Activated CD8-positive, alpha-beta T cell treated with anti-CD3 and anti-CD28 coated beads, Interleukin-2, amount 10 ng/mL, durations not matched to agents 7 days and 5 days (primary cell): ENCODE results near the gene LBP. TPM values are rescaled to one million over a fixed set of nuclear protein-coding genes. Genes with fewer than 3 reads are reported as not detected.
"Not testable (repeated sequence)": the region's sequence is repeated elsewhere in the genome, so short reads cannot be mapped to it uniquely, and the experiment has no call there.

Experiments
- ATAC-seq: fragments of 150-1000 bp; cut with Tn5 transposase; one replicate; pipeline ENCODE4 v1.10.0; 2021; ENCODE audit warnings: moderate library complexity
- CTCF ChIA-PET: fragments of 350-600 bp; sonication (Branson Sonifier 250); formaldehyde crosslinking; loops from one replicate; lab custom pipeline; 2021; ENCODE audit warnings: antibody characterized with exemption; lab: Charles Lee
- POLR2A ChIA-PET: fragments of 350-600 bp; sonication (Branson Sonifier 250); formaldehyde crosslinking; loops from one replicate; lab custom pipeline; 2021; ENCODE audit warnings: antibody characterized with exemption; lab: Charles Lee
- DNase-seq: peaks from one replicate; pipeline ENCODE4 v3.0.0-alpha.2; 2020
- H3K27ac Mint-ChIP-seq: one replicate; pipeline ENCODE4 v1.8.0; 2021; ENCODE audit warnings: mild to moderate bottlenecking, mixed read lengths
- H3K27me3 Mint-ChIP-seq: one replicate; pipeline ENCODE4 v1.8.0; 2021; ENCODE audit warnings: low read depth, mixed read lengths
- H3K36me3 Mint-ChIP-seq: one replicate; pipeline ENCODE4 v1.8.0; 2021; ENCODE audit warnings: low read depth, mixed read lengths
- H3K4me1 Mint-ChIP-seq: one replicate; pipeline ENCODE4 v1.8.0; 2021; ENCODE audit warnings: low read depth, mixed read lengths
- H3K4me3 Mint-ChIP-seq: one replicate; pipeline ENCODE4 v1.8.0; 2021; ENCODE audit warnings: mild to moderate bottlenecking, mixed read lengths
- H3K9me3 Mint-ChIP-seq: one replicate; pipeline ENCODE4 v1.8.0; 2022; ENCODE audit warnings: mixed read lengths; ENCODE audit not compliant: insufficient read depth
- total RNA-seq, 2 experiments: library from RNA; stranded (reverse); gene quantifications; one replicate each; pipeline ENCODE4 v1.2.3, GENCODE V29; 2021

LBP gene
- total RNA-seq, 2 experiments from 2014 or later = not detected

DNA sequence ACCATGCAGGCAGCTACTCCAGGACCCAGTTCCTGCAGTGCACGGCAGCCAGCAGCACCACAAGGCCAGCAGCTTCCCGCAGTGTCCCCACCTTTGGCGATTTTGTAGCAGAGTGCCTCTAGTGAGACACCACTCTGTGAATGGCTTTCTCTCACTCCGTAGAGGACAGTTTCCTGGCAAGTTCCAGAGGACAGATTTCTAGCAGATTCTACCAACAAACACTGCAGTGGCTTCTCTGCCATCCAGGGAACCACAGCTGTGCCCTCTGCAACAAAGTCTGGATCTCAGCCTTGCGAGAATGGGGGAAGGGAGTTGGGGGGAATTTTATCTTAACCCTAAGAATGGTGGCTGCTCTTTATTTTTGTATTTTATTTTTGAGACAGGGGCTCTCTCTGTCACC, 60.2 kb downstream of the LBP start:
- Mint-ChIP-seq H3K4me1 (no peaks in the 10 kb centered on the region), H3K36me3 (peaks cover 33% of the 10 kb centered on the region), H3K27me3 (no peaks in the 10 kb centered on the region), H3K9me3 (no peaks in the 10 kb centered on the region), H3K4me3 (no peak overlapping the region), H3K27ac (no peak overlapping the region)
- CTCF ChIA-PET = no interaction called here
- POLR2A ChIA-PET = no interaction called here
- ATAC-seq (no peak), DNase-seq (no peak)

DNA sequence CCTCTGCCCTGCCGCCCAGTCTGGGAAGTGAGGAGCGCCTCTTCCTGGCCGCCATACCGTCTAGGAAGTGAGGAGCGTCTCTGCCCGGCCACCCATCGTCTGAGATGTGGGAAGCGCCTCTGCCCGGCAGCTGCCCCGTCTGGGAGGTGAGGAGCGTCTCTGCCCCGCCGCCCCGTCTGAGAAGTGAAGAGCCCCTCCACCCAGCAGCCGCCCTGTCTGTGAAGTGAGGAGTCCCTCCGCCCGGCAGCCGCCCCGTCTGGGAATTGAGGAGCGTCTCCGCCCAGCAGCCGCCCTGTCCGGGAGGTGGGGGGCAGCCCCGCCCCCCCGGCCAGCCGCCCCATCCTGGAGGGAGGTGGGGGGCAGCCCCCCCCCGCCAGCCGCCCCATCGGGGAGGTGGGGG, 61.0 kb downstream of the LBP start:
- no peak overlapping the region for H3K4me3 Mint-ChIP-seq
- H3K27me3 Mint-ChIP-seq = no peaks in the 10 kb centered on the region
- peaks cover 37% of the 10 kb centered on the region for H3K36me3 Mint-ChIP-seq
- no peak overlapping the region for H3K27ac Mint-ChIP-seq
- ATAC-seq = no peak
- DNase-seq = no peak
- no peaks in the 10 kb centered on the region for H3K9me3 Mint-ChIP-seq
- ChIA-PET CTCF (no interaction called here), POLR2A (no interaction called here)
- H3K4me1 Mint-ChIP-seq = no peaks in the 10 kb centered on the region

DNA sequence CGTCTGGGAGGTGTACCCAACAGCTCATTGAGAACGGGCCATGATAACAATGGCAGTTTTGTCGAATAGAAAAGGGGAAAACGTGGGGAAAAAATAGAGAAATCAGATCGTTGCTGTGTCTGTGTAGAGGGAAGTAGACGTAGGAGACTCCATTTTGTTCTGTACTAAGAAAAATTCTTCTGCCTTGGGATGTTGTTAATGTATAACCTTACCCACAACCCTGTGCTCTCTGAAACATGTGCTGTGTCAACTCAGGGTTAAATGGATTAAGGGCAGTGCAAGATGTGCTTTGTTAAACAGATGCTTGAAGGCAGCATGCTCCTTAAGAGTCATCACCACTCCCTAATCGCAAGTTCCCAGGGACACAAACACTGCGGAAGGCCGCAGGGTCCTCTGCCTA, 61.5 kb downstream of the LBP start:
- peaks cover 42% of the 10 kb centered on the region for H3K36me3 Mint-ChIP-seq
- POLR2A ChIA-PET = not testable (repeated sequence)
- CTCF ChIA-PET = interaction anchor here (0.9 to 1.4 kb wide), 3 partner anchors 9 to 13 kb away, joined by 3 to 5 read pairs (median 4); no protein-coding TSS in a partner anchor

DNA sequence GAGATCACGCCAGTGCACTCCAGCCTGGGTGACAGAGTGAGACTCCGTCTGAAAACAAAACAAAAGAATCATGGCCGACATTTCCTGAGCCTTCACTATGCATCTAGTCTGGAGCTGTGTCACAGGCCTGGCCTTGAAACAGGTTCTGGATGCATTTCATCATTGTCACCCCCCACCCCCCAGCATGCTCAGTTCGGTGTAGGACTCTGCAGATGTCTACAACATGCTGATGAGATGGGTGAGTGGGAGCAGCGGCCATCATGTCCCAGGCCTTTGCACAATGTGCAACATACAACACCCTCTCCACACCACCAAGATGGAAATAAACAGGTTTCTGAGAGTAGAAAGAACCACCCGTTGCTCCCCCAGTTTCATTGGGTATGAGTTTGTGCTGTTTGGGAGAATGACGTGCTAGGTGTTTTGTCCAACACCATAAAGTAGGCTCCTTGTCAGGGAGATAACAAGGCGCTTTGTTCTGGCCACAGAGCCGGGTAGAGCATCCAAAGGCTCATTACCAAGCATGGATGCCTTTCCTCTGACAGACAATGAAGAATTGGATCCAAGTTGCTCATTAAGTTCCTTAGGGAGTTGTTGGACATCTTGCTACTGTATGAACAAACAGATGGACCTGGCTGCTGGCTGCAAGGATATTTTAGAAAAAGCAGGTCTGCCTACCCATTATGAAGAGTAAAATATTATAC, 66.7 kb downstream of the LBP start:
- Mint-ChIP-seq H3K4me3 (no peak overlapping the region), H3K9me3 (no peaks in the 10 kb centered on the region), H3K27me3 (no peaks in the 10 kb centered on the region), H3K4me1 (no peaks in the 10 kb centered on the region), H3K36me3 (peaks cover 60% of the 10 kb centered on the region), H3K27ac (no peak overlapping the region)
- ChIA-PET CTCF (interaction anchor here (1.1 kb wide), 1 partner anchor 340 kb away, joined by 3 read pairs; no protein-coding TSS in a partner anchor), POLR2A (no interaction called here)
- no peak for ATAC-seq
- DNase-seq = no peak

More for the DNA sequence above, 61.5 kb downstream of the LBP start:
- H3K9me3 Mint-ChIP-seq, H3K27me3 Mint-ChIP-seq, DNase-seq, H3K27ac Mint-ChIP-seq, H3K4me1 Mint-ChIP-seq, ATAC-seq, H3K4me3 Mint-ChIP-seq: not testable (repeated sequence)

DNA sequence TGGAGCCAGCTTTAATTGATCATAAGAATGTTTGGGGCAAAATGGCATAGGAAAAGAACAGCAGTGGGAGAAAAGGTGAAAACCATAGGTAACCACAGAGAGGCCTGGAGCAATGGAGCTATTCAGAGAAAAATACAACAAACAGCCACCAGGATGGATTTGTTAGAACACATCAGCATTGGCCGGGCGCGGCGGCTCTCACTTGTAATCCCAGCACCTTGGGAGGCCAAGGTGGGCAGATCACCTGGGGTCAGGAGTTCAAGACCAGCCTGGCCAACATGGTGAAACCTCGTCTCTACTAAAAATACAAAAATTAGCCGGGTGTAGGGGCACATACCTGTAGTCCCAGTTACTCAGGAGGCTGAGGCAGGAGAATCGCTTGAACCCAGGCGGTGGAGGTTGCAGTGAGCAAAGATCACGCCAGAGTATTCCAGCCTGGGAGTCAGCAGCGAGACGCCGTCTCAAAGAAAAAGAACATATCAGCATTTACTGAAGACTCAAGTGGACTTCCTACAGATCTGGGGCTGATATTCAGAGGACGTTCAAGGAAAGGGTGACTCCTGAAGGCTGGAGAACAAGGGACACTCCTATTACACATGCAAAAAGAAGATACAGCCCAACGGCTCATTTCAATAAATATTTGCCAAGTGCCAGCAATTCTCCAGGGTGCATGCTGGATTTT, 68.6 kb downstream of the LBP start:
- H3K4me3 Mint-ChIP-seq = no peak overlapping the region
- ChIA-PET CTCF (no interaction called here), POLR2A (no interaction called here)
- no peaks in the 10 kb centered on the region for H3K9me3 Mint-ChIP-seq
- H3K36me3 Mint-ChIP-seq = peaks cover 65% of the 10 kb centered on the region
- no peak for DNase-seq
- no peaks in the 10 kb centered on the region for H3K4me1 Mint-ChIP-seq
- peak overlapping the region; percentile 24 for H3K27ac Mint-ChIP-seq
- no peak for ATAC-seq
- no peaks in the 10 kb centered on the region for H3K27me3 Mint-ChIP-seq

DNA sequence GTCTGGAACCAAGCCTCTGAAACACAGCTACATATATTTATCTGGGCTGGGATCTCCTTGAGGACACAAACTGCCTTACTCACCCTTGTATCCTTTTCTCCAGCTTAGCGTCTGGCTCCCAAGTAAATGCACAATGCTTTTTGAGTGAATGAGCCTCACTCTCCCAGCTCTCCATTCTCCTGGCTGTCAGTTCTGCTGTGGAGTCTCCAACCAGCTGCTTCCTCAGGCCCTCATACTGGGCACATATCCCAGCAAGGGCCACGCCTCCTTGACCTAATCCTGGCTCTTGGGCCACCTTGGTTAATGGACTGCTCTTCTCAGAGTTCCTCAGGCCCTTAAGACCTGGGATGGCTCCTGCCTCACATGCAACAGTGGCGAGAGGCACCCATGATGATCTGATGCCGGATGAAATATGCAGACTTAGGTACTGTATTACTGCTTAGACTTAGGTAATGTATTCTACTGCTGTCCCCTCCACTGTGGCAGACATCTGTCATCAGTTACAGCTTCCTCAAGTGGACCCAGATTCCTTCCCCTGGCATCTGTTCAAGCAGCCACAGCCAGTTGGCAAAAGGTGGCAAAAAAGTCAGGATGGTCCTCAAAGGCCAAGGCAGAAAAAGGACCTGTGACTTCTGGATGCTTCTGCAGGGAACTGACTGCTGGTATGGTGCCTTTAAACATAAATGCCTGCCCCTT, 72.4 kb downstream of the LBP start:
- no peak for DNase-seq
- POLR2A ChIA-PET = interaction anchor here (1.5 kb wide), 1 partner anchor 16 kb away, joined by 5 read pairs; the partner anchor contains the start of gene SNHG17
- Mint-ChIP-seq H3K27me3 (no peaks in the 10 kb centered on the region), H3K4me1 (peaks cover 2% of the 10 kb centered on the region), H3K4me3 (no peak overlapping the region), H3K27ac (no peak overlapping the region), H3K36me3 (peaks cover 76% of the 10 kb centered on the region), H3K9me3 (no peaks in the 10 kb centered on the region)
- no peak for ATAC-seq
- CTCF ChIA-PET = no interaction called here

DNA sequence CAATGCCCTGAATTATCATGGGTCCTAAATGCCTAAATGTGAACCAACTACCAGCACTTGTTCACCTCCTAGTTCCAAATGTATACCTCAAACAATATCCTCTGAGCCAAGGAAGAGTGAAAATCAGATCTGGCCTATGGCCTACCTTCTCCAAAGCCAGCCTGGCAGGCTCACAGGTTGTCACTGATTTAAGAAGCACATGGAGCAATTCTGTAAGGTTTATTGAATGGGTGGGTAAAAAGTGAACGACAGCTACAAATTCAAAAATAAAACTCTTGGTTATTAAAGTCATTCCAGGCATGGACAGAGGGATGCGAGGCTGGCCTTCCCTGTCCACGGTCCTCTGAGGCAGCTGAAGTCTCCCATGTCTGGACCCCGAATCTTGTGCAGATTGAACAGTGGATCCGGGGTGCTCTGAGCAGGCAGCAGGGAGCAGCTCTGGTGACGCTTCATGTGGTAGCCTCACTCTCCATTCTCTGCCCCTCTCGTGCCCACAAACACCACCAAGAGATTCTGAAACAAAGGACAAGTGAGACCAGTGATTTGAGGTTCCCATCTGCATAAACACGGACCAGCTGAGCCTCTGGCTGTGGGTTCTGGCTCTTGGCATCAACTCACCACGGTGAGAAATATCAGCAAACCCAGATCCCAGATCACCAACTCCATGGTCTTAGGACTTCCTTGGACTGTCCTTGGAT, 74.3 kb downstream of the LBP start:
- Mint-ChIP-seq H3K27me3 (no peaks in the 10 kb centered on the region), H3K4me1 (peaks cover 2% of the 10 kb centered on the region), H3K4me3 (no peak overlapping the region), H3K27ac (no peak overlapping the region), H3K36me3 (peaks cover 73% of the 10 kb centered on the region), H3K9me3 (no peaks in the 10 kb centered on the region)
- POLR2A ChIA-PET = interaction anchor here (0.6 kb wide), 1 partner anchor 432 kb away, joined by 3 read pairs; no protein-coding TSS in a partner anchor
- no peak for ATAC-seq
- DNase-seq = no peak
- CTCF ChIA-PET = interaction anchor here (0.8 to 1.3 kb wide), 3 partner anchors 8 to 64 kb away, joined by 3 to 4 read pairs (median 3); partner anchors contain the start of gene SNHG17

DNA sequence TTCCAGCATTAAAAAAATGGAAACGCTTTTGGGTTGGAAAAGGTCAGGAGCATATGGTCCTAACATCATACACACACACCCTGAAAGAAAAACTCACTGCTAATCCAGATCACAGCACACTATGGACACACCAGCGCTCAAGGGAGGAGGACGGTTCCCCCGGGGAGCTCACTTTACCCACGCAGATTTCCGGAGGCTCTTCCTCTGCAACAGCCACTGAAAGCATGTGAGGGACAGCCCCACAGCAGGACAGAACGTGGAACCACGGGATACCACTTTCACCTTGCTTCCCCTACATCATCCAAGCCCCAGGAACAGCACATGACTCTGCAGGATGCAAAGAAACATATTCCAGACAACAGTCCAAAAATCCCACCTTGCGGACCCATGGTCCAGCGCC, 75.6 kb downstream of the LBP start:
- POLR2A ChIA-PET = no interaction called here
- Mint-ChIP-seq H3K27ac (no peak overlapping the region), H3K27me3 (no peaks in the 10 kb centered on the region), H3K4me3 (no peak overlapping the region), H3K4me1 (peaks cover 3% of the 10 kb centered on the region), H3K9me3 (no peaks in the 10 kb centered on the region), H3K36me3 (peaks cover 72% of the 10 kb centered on the region)
- CTCF ChIA-PET = no interaction called here
- DNase-seq (no peak), ATAC-seq (no peak)

DNA sequence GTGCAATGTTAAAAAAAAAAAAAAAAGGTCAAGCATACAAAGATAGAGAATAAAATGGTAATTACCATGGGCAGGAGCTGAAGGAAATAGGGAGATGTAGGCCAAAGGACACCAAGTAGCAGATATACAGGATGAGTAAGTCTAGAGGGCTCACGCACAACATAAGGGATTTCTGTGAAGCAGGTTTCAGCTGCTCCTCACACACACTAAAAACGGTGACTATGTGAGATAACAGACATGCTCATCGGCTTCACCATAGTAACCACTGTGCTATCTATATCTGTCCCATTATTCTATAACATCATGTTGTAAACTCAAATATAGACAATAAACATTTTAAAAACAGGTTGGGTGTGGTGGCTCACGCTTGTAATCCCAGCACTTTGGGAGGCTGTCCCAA, 77.3 kb downstream of the LBP start:
- Mint-ChIP-seq H3K27me3 (no peaks in the 10 kb centered on the region), H3K4me1 (peaks cover 12% of the 10 kb centered on the region), H3K27ac (no peak overlapping the region), H3K36me3 (peaks cover 78% of the 10 kb centered on the region), H3K4me3 (no peak overlapping the region), H3K9me3 (no peaks in the 10 kb centered on the region)
- ATAC-seq = no peak
- CTCF ChIA-PET = interaction anchor here (0.7 to 2.7 kb wide), 2 partner anchors 11 to 22 kb away, joined by 3 to 9 read pairs; no protein-coding TSS in a partner anchor
- POLR2A ChIA-PET = interaction anchor here (0.7 kb wide), 1 partner anchor 437 kb away, joined by 3 read pairs; no protein-coding TSS in a partner anchor
- no peak for DNase-seq

DNA sequence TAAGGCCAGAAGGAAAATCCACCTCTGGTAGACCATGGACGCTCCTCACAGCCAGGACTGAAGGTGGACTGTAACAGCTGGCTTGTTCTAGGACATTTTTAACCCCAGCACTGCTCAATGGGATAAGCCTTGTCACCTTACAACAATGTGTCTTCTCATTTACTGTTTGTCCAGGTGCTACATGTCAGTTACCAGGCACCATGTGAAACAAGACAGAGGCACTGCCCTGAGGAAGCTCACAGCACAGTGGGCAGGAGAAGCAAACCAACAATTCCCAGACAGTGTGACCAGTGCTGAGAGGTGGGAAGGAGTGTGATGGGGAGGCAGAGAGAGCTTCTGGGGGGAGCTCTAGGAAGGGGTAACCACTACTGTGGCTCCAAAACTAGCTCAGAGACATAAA, 78.1 kb downstream of the LBP start:
- H3K27ac Mint-ChIP-seq = peak overlapping the region; percentile 34
- ChIA-PET CTCF (interaction anchor here (2.2 to 2.7 kb wide), 2 partner anchors 10 to 22 kb away, joined by 9 to 10 read pairs; partner anchors contain the start of gene SNHG17), POLR2A (interaction anchor here (1.0 to 2.3 kb wide), 2 partner anchors 10 to 22 kb away, joined by 4 to 7 read pairs; no protein-coding TSS in a partner anchor)
- H3K36me3 Mint-ChIP-seq = peaks cover 80% of the 10 kb centered on the region
- no peak overlapping the region for H3K4me3 Mint-ChIP-seq
- H3K4me1 Mint-ChIP-seq = peaks cover 17% of the 10 kb centered on the region
- DNase-seq (no peak), ATAC-seq (no peak)
- no peaks in the 10 kb centered on the region for H3K27me3 Mint-ChIP-seq
- no peaks in the 10 kb centered on the region for H3K9me3 Mint-ChIP-seq
